SK-N-MC (cell line): Measurements from ENCODE around the gene TTC28.
"Not testable (repeated sequence)": the region's sequence is repeated elsewhere in the genome, so short reads cannot be mapped to it uniquely, and the experiment has no call there.

ENCODE experiments used
- DNase-seq: peaks from one replicate; pipeline ENCODE4 v3.0.0-alpha.2; 2011; ENCODE audit warnings: low read depth, low spot score
- H3K27ac ChIP-seq: fragments of 200-600 bp; sonication (generic); 2 replicates; pipeline ENCODE4 v1.5.1; 2016; ENCODE audit warnings: mixed run types
- H3K36me3 ChIP-seq: fragments of 200-600 bp; sonication (generic); 2 replicates; pipeline ENCODE4 v1.6.1; 2017; ENCODE audit warnings: antibody characterized with exemption, low read length, mixed read lengths; ENCODE audit not compliant: insufficient read depth
- H3K4me3 ChIP-seq: fragments of 200-600 bp; sonication (generic); 2 replicates; pipeline ENCODE4 v1.5.1; 2016
- H3K9ac ChIP-seq: fragments of 200-600 bp; sonication (generic); 2 replicates; pipeline ENCODE4 v1.8.0; 2017; ENCODE audit warnings: mixed run types, mixed read lengths; ENCODE audit not compliant: insufficient read length
- H3K9me3 ChIP-seq: fragments of 200-600 bp; sonication (generic); 2 replicates; pipeline ENCODE4 v1.6.1; 2017; ENCODE audit warnings: low read depth, mild to moderate bottlenecking, antibody characterized with exemption, low read length, moderate library complexity, mixed read lengths
- EZH2 ChIP-seq: fragments of 200-600 bp; sonication (generic); IDR thresholded peaks from one replicate; pipeline ENCODE4 v1.6.1; 2017; ENCODE audit warnings: antibody characterized with exemption
- FOXP2 ChIP-seq: optimal IDR thresholded peaks from 2 replicates; pipeline ENCODE3; 2011; ENCODE audit warnings: mild to moderate bottlenecking, moderate library complexity; ENCODE audit not compliant: insufficient read depth; ENCODE audit errors: extremely low read length, control extremely low read depth
- POLR2AphosphoS5 ChIP-seq: IDR thresholded peaks from 2 replicates; pipeline ENCODE4 v1.6.1; 2012; ENCODE audit warnings: mild to moderate bottlenecking, low read depth, low read length, borderline replicate concordance

TTC28 gene

DNA sequence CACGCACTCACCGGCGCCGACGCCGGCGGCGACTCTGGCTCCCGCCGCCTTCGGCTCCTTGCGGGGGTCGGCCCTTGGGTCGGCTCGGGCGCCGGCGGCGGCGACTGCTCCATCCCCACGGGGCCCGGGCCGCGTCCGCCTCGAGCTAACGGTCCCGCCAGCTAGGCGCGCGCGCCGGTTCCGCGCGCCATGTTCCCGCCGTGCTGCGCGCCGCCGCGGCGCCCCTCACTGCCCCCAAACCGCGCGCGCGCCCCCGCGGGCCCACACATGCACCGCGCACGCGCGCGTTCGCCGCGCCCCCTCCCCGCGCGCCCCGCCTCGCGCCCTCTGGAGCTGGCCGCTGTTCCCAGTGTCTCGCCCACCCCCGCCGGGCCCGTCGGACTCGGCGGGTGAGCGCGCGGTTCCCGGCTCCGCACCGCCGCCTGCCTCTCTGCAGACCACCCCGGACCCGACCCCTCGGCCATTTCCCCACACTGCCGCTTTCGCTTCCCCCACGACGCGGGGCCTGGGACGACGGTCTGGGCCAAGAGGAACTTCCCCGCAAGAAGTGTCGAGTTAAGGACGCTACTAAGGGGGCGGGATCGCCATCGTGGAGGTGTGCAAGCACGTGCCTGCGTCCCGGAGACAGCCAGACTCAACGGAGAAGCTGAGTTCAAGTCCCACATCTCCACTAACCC is at the start of gene TTC28:
TTC28 (minus strand) TSS at position 230 of the 677 bp plus-strand sequence; CDS start at position 113, 117 bp downstream.
- Histone ChIP-seq H3K4me3 (peak within 1 kb of the TSS; percentile 88), H3K27ac (peak within 1 kb of the TSS; percentile 62), H3K9ac (peak within 1 kb of the TSS; percentile 86)
- not testable (repeated sequence) for DNase-seq, H3K9me3 ChIP-seq, H3K36me3 ChIP-seq
- TF ChIP-seq POLR2AphosphoS5: peak; percentile 53; the same call in 1 of the 2 replicates

DNA sequence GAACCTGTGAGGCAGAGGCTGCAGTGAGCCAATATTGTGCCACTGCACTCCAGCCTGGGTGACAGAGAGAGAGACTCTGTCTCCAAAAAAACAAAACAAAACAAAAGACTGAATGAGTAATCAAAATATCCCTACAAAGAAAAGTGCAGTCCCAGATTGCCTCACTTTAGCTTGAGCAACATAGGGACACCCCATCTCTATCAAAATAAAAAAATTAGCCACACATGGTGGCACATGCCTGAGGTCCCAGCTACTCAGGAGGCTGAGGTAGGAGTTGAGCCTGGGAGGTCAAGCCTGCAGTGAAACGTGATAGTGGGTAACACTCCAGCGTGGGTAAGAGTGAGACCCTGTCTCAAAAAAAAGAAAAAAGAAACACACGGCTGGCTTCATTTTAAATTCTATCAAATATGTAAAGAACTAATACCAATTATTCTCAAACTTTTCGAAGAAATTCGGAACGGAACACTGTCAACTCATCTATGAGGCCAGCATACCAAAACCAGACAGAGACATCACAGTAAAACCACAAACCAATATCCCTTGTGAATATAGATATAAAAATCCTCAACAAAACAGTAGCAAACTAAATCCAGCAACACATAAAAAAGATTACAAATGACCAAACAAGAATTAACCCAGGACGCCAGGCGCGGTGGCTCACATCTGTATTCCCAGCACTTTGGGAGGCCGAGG is 49.1 kb upstream of the TTC28 start:
- peaks cover 35% of the 10 kb centered on the region for H3K36me3 ChIP-seq
- DNase-seq: no peak
- no peak overlapping the region for H3K27ac ChIP-seq
- TF ChIP-seq POLR2AphosphoS5 (no peak), EZH2 (no peak), FOXP2 (no peak)
- no peaks in the 10 kb centered on the region for H3K9me3 ChIP-seq
- H3K9ac ChIP-seq: no peak overlapping the region
- no peak overlapping the region for H3K4me3 ChIP-seq

DNA sequence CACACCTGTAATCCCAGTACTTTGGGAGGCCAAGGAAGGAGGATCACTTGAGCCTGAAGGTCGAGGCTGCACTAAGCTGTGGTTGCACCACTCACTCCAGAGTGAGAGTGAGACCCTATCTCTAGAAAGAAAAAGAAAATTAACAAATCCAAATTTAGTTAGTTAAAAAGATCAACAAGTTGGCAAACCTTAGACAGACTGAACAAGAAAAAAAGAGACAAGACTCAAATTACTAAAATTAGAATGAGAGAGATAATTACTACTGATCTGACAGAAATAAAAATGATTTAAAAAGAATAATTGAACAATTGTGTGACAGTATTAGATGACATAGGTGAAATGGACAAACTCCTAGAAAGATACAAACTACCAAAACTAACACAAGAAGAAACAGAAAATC is 48.4 kb upstream of the TTC28 start:
- H3K27ac ChIP-seq: no peak overlapping the region
- H3K9ac ChIP-seq: no peak overlapping the region
- no peak overlapping the region for H3K4me3 ChIP-seq
- TF ChIP-seq POLR2AphosphoS5 (no peak), EZH2 (no peak), FOXP2 (no peak)
- peaks cover 33% of the 10 kb centered on the region for H3K36me3 ChIP-seq
- no peak for DNase-seq
- no peaks in the 10 kb centered on the region for H3K9me3 ChIP-seq

DNA sequence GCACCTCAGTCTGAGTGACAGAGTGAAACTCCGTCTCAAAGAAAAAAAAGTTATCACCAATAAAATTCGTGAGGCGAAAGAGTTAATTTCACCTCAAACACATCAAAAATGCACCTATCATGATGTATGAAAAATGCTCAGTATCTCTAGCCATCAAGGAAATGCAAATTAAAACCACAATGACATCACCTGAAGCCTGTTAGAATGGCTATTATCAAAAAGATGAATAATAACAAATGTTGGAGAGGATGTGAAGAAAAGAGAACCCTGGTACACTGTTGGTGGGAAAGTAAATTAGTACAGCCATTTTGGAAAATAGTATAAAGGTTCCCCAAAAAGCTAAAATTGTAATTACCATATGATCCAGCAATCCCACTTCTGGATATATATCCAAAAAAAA is 38.4 kb upstream of the TTC28 start:
- no peak for DNase-seq
- H3K4me3 ChIP-seq: no peak overlapping the region
- TF ChIP-seq EZH2: no peak
- no peak for TF ChIP-seq FOXP2
- no peak for TF ChIP-seq POLR2AphosphoS5
- peaks cover 36% of the 10 kb centered on the region for H3K36me3 ChIP-seq
- no peak overlapping the region for H3K27ac ChIP-seq
- no peaks in the 10 kb centered on the region for H3K9me3 ChIP-seq
- no peak overlapping the region for H3K9ac ChIP-seq

DNA sequence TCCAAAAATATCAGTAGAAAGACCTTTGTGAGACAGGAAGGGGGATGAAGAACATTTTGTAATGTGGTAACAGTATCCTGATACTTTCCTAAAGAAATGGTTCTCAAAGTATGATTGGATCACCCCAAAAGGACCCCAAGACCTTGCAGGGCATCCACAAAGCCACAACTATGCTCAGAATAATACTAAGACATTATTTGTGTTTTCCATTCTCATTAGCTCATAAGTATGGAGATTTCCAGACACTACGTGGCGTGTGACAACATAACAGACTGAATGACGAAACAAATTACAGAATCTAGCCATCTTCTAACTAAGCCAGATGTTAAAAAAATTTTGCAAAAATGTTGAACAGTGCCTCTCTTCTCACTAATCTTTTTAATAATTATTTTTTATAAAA is 37.0 kb upstream of the TTC28 start:
- Histone ChIP-seq H3K27ac (no peak overlapping the region), H3K36me3 (peaks cover 29% of the 10 kb centered on the region), H3K9me3 (no peaks in the 10 kb centered on the region), H3K9ac (no peak overlapping the region), H3K4me3 (no peak overlapping the region)
- DNase-seq: no peak
- TF ChIP-seq FOXP2 (no peak), EZH2 (no peak)

DNA sequence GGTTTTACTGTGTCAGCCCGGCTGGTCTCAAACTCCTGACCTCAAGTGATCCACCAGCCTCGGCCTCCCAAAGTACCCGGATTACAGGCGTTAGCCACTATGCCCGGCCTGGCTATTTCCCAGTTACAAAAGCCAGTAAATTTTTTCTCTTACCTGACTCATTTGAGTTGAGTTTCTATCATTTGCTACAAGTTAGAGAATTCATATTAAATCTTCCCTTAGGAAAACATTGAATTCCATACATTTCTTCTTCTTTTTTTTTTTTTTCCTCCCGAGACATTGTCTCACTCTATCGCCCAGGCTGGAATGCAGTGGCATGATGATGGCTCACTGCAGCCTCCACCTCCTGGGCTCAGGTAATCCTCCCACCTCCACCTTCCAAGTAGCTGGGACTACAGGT is 36.0 kb upstream of the TTC28 start:
- Histone ChIP-seq H3K4me3 (no peak overlapping the region), H3K36me3 (peaks cover 25% of the 10 kb centered on the region), H3K9me3 (no peaks in the 10 kb centered on the region), H3K9ac (no peak overlapping the region), H3K27ac (no peak overlapping the region)
- DNase-seq: no peak
- no peak for TF ChIP-seq EZH2

DNA sequence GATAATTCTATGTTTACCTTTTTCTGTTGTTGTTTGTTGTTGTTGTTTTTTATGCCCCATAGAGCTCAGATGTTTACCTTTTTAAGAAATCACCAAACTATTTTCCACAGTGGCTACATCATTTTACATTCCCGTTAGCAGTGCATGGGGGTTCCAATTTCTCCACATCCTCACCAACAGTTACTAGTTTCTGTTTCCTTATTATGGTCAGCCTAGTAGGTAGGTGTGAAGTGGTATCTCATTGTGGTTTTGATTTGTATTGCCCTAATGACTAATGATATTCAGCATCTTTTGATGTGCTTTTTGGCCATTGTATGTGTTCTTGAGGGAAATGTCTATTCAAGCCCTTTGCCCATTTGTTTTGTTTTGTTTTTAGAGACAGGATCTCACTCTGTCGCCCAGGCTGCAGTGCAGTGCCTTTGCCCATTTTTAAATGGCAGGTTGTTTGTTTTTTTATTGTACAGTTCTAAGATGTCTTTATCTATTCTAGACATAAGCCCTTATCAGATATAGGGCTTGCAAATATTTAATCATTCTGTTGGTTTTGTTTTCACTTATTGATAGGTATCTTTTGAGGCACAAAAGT is 34.5 kb upstream of the TTC28 start:
- Histone ChIP-seq H3K27ac (no peak overlapping the region), H3K9ac (no peak overlapping the region), H3K4me3 (no peak overlapping the region), H3K9me3 (no peaks in the 10 kb centered on the region), H3K36me3 (peaks cover 25% of the 10 kb centered on the region)
- no peak for TF ChIP-seq EZH2
- no peak for TF ChIP-seq POLR2AphosphoS5
- TF ChIP-seq FOXP2: no peak
- no peak for DNase-seq

DNA sequence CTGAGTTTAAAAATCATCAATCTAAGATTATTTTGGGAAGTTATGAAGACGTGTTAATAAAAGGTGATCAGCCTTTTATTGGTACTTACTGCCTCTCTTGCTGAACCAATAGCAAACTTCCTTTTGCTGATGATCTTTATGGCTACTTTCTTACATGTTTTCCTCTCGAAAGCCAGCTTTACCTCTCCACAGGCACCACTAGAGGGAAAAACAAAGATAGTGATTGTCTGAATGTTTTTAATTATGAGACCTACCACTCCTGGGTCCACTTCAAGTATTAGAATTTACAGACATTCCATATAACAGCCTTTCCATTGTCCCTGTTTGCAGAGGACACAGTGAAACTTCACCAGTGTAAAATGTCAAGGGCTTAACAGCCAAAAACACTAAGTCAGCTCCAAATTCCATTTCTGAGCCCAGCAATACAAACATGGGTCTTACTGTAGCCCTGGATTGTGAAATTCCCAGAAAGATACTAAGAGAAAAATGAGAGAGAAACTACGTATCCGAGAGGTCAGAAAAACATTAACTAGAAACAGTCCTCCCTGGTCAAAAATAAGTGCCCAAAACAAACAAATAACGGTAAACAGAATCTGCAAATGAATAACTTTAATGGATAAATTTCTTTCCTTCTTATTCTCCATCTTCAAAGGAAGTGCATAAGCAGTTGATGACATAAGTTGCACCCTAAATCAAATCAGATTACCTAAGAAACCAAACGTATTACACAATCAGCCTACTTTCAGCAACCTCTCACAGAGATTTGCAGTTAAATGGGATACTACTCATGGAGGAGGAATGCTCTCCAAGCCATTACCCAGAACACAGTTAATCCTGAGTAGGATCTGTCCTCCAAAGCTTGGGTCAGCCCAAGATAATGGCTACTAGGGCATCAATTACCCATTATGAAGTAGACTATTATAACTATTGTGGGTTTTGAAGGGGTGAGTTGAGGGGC is 32.5 kb upstream of the TTC28 start:
- no peaks in the 10 kb centered on the region for H3K9me3 ChIP-seq
- H3K27ac ChIP-seq: peak overlapping the region; percentile 92
- TF ChIP-seq EZH2 (no peak), POLR2AphosphoS5 (no peak), FOXP2 (no peak)
- no peak overlapping the region for H3K9ac ChIP-seq
- H3K4me3 ChIP-seq: peak overlapping the region; percentile 53
- H3K36me3 ChIP-seq: peaks cover 20% of the 10 kb centered on the region
- DNase-seq: peak; percentile 53
